Myometrial cell (primary cell): ENCODE measurements around the gene TRIM34. TPM values are rescaled to one million over a fixed set of nuclear protein-coding genes. Genes with fewer than 3 reads are reported as not detected.

Experiments
- total RNA-seq: library from RNA; depleted of rRNA; stranded (reverse); fragments of >200 nt; gene quantifications from 2 replicates; pipeline ENCODE4 v1.2.3, GENCODE V29; 2015

TRIM34 gene
- 16.5 and 18.5 TPM in 2 replicates for total RNA-seq

GRCh38 chr11:5624489-5625279 is at the start of gene TRIM34:
TSS of gene TRIM34 (plus strand) at chr11:5625001. CDS start at chr11:5632332, 7,331 bp downstream.

GRCh38 chr11:5580577-5580976 is 44.2 kb upstream of the TRIM34 start, which contains the start of gene OR52B6:
TSS of gene OR52B6 (plus strand) at chr11:5580877. CDS start at chr11:5580877, 0 bp downstream.

GRCh38 chr11:5596607-5597201 is 28.1 kb upstream of the TRIM34 start, which contains the start of gene TRIM6:
TSS of gene TRIM6 (plus strand) at chr11:5596637. CDS start at chr11:5596898, 261 bp downstream.

GRCh38 chr11:5684646-5685362 is 60.0 kb downstream of the TRIM34 start, which contains the start of gene TRIM5:
TSS of gene TRIM5 (minus strand) at chr11:5685074. CDS start at chr11:5680177, 4,897 bp downstream.

GRCh38 chr11:5689551-5689983 is 64.8 kb downstream of the TRIM34 start, which contains the start of gene TRIM22:
TSS of gene TRIM22 (plus strand) at chr11:5689790. CDS start at chr11:5696233, 6,443 bp downstream.

Other genes with a start within 250 kb of the TRIM34 start
- not detected in 2 replicates for gene OR51M1, start 241.2 kb upstream of the TRIM34 start, total RNA-seq
- gene OR51Q1, start 202.9 kb upstream of the TRIM34 start, total RNA-seq = not detected in 2 replicates
- not detected in 2 replicates for gene OR51I1, start 183.5 kb upstream of the TRIM34 start, total RNA-seq
- not detected in 2 replicates for gene OR51I2, start 175.7 kb upstream of the TRIM34 start, total RNA-seq
- gene OR52D1, start 136.3 kb upstream of the TRIM34 start, total RNA-seq = not detected in 2 replicates
- not detected in 2 replicates for gene UBQLN3, start 115.0 kb upstream of the TRIM34 start, total RNA-seq
- not detected in 2 replicates for gene UBQLNL, start 108.3 kb upstream of the TRIM34 start, total RNA-seq
- not detected in 2 replicates for gene OR52H1, start 76.5 kb upstream of the TRIM34 start, total RNA-seq
- not detected in 2 replicates for gene OR52B6, start 44.1 kb upstream of the TRIM34 start, total RNA-seq
- gene TRIM6, start 28.4 kb upstream of the TRIM34 start, total RNA-seq = 7.1 and 8.6 TPM in 2 replicates
- 22.8 and 31.9 TPM in 2 replicates for gene TRIM5, start 60.1 kb downstream of the TRIM34 start, total RNA-seq
- 49.6 and 55.1 TPM in 2 replicates for gene TRIM22, start 64.8 kb downstream of the TRIM34 start, total RNA-seq
- gene OR56B1, start 111.4 kb downstream of the TRIM34 start, total RNA-seq = not detected in 2 replicates
- gene OR52N4, start 129.2 kb downstream of the TRIM34 start, total RNA-seq = not detected in 2 replicates
- gene OR52N5, start 158.4 kb downstream of the TRIM34 start, total RNA-seq = not detected in 2 replicates
- gene OR52N1, start 166.3 kb downstream of the TRIM34 start, total RNA-seq = not detected in 2 replicates
- gene OR52N2, start 183.9 kb downstream of the TRIM34 start, total RNA-seq = not detected in 2 replicates
- not detected in 2 replicates for gene OR52E6, start 216.9 kb downstream of the TRIM34 start, total RNA-seq
- gene OR52E8, start 232.7 kb downstream of the TRIM34 start, total RNA-seq = not detected in 2 replicates